HG03460 (cell line): ENCODE results near the gene TAF15.

Experiments used
- ATAC-seq: cut with Tn5 transposase; IDR thresholded peaks from one replicate; pipeline ENCODE4 v1.9.1; 2021; ENCODE audit not compliant: unreplicated experiment

Gene TAF15

GRCh38 chr17:35816723-35817122, 7.4 kb downstream of the TAF15 start:
- ATAC-seq: no peak

GRCh38 chr17:35817196-35817595, 7.9 kb downstream of the TAF15 start:
- no peak for ATAC-seq

GRCh38 chr17:35819455-35819854, 10.2 kb downstream of the TAF15 start:
- no peak for ATAC-seq

GRCh38 chr17:35821308-35821707, 12.0 kb downstream of the TAF15 start:
- no peak for ATAC-seq

- ATAC-seq: no peak
These were observed 15.9 kb downstream of the TAF15 start for GRCh38 chr17:35825206-35825605.

- no peak for ATAC-seq
These were observed 31.8 kb downstream of the TAF15 start for GRCh38 chr17:35841101-35841500.

GRCh38 chr17:35841505-35841904, 32.2 kb downstream of the TAF15 start:
- no peak for ATAC-seq

- ATAC-seq: no peak
These were observed 33.0 kb downstream of the TAF15 start for GRCh38 chr17:35842239-35842638.

- ATAC-seq: no peak
These were observed 34.4 kb downstream of the TAF15 start for GRCh38 chr17:35843698-35844097.

- ATAC-seq: no peak
These were observed 35.3 kb downstream of the TAF15 start for GRCh38 chr17:35844547-35844946.

- no peak for ATAC-seq
These were observed 36.9 kb downstream of the TAF15 start for GRCh38 chr17:35846055-35846809.

- ATAC-seq: no peak
These were observed 37.7 kb downstream of the TAF15 start for GRCh38 chr17:35847006-35847405.

GRCh38 chr17:35847633-35848373, 38.5 kb downstream of the TAF15 start:
- ATAC-seq: no peak

GRCh38 chr17:35849469-35850348, 40.4 kb downstream of the TAF15 start:
- no peak for ATAC-seq

- ATAC-seq: no peak
These were observed 46.7 kb downstream of the TAF15 start for GRCh38 chr17:35855965-35856364.

GRCh38 chr17:35856603-35857002, 47.3 kb downstream of the TAF15 start:
- ATAC-seq: no peak

- no peak for ATAC-seq
These were observed 55.6 kb downstream of the TAF15 start for GRCh38 chr17:35864853-35865252.

GRCh38 chr17:35865412-35866340, 56.4 kb downstream of the TAF15 start:
- no peak for ATAC-seq

- ATAC-seq: no peak
These were observed 57.2 kb downstream of the TAF15 start for GRCh38 chr17:35866341-35866950.

GRCh38 chr17:35867574-35867973, 58.3 kb downstream of the TAF15 start:
- no peak for ATAC-seq
